Measurements from ENCODE around the gene CD14.
"Not testable (repeated sequence)": the region's sequence is repeated elsewhere in the genome, so short reads cannot be mapped to it uniquely, and the experiment has no call there.

The CD14 gene

GRCh38 chr5:140664030-140664358, 31.0 kb upstream of the CD14 start:
- Histone ChIP-seq H3K4me1 (ENCODE audit: control insufficient read depth in 1 of 2, insufficient read depth in 2 of 2, low read length in 2 of 2) (peaks cover 3 to 24% of the 10 kb centered on the region in 2 donors), H3K27me3 (ENCODE audit: low read depth, low read length) (no peaks in the 10 kb centered on the region), H3K36me3 (ENCODE audit: control insufficient read depth in 1 of 2, insufficient read depth in 2 of 2, low read length in 2 of 2) (peaks cover 47 to 64% of the 10 kb centered on the region in 2 donors)

DNA sequence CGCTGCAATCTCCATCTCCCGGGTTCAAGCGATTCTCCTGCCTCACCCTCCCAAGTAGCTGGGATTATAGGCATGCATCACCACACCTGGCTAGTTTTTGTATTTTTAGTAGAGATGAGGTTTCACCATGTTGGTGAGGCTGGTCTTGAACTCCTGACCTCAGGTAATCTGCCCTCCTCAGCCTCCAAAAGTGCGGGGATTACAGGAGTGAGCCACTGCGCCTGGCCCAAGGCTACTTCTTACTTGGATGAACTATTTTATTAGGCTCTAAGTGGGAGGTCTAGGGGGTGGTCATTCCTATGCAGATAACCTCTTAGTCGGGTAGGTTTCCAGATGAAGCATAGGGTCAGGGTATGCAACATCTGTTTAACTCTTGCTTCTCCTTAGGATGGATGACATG, 27.4 kb upstream of the CD14 start:
- not testable (repeated sequence) for H3K27ac ChIP-seq (ENCODE audit: low read length); H3K27me3 ChIP-seq (ENCODE audit: low read depth, low read length); H3K9me3 ChIP-seq (ENCODE audit: control insufficient read depth in 1 of 2, low read length in 2 of 2); H3K4me1 ChIP-seq (ENCODE audit: control insufficient read depth in 1 of 2, insufficient read depth in 2 of 2, low read length in 2 of 2); H3K4me3 ChIP-seq (ENCODE audit: low read depth in 1 of 2, low read length in 2 of 2)
- H3K36me3 ChIP-seq (ENCODE audit: control insufficient read depth in 1 of 2, insufficient read depth in 2 of 2, low read length in 2 of 2), result peaks cover 59 to 76% of the 10 kb centered on the region in 2 donors

More at GRCh38 chr5:140664030-140664358, 31.0 kb upstream of the CD14 start:
- Histone ChIP-seq H3K27ac (ENCODE audit: low read length) (peak overlapping the region; percentile 98), H3K9me3 (ENCODE audit: control insufficient read depth in 1 of 2, low read length in 2 of 2) (no peaks in the 10 kb centered on the region), H3K4me3 (ENCODE audit: low read depth in 1 of 2, low read length in 2 of 2) (peak overlapping the region; percentile 97 to 99)

GRCh38 chr5:140658870-140659269, 25.9 kb upstream of the CD14 start:
- no peaks in the 10 kb centered on the region for H3K27me3 ChIP-seq (ENCODE audit: low read depth, low read length)
- peaks cover 72 to 87% of the 10 kb centered on the region in 2 donors for H3K36me3 ChIP-seq (ENCODE audit: control insufficient read depth in 1 of 2, insufficient read depth in 2 of 2, low read length in 2 of 2)
- H3K4me3 ChIP-seq (ENCODE audit: low read depth in 1 of 2, low read length in 2 of 2), result no peak overlapping the region
- H3K27ac ChIP-seq (ENCODE audit: low read length), result no peak overlapping the region
- H3K4me1 ChIP-seq (ENCODE audit: control insufficient read depth in 1 of 2, insufficient read depth in 2 of 2, low read length in 2 of 2), result peaks cover 0 to 4% of the 10 kb centered on the region in 2 donors
- no peaks in the 10 kb centered on the region for H3K9me3 ChIP-seq (ENCODE audit: control insufficient read depth in 1 of 2, low read length in 2 of 2)

DNA sequence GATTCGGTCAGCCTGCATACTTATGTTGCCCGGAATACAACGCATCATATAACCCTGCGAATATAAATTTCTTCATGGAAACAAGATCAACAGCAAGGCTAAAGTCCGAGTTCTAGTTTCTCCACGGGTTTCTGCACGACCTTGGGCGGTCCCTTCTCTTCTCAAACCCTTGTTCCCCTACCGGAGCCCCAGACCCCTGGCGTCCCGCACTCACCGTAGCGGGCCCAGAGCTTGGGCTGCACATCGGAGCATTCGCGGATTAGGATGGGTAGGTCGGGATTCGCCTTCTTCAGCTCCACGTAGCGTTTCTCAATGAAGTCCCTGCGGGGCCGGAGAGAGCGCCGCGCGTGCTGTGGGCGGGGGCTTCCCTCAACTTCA, 14.1 kb upstream of the CD14 start:
- Histone ChIP-seq H3K4me3 (ENCODE audit: low read depth in 1 of 2, low read length in 2 of 2) (peak overlapping the region; percentile 72 to 98), H3K9me3 (ENCODE audit: control insufficient read depth in 1 of 2, low read length in 2 of 2) (no peaks in the 10 kb centered on the region), H3K27ac (ENCODE audit: low read length) (peak overlapping the region; percentile 62), H3K4me1 (ENCODE audit: control insufficient read depth in 1 of 2, insufficient read depth in 2 of 2, low read length in 2 of 2) (peaks cover 6 to 38% of the 10 kb centered on the region in 2 donors), H3K27me3 (ENCODE audit: low read depth, low read length) (no peaks in the 10 kb centered on the region), H3K36me3 (ENCODE audit: control insufficient read depth in 1 of 2, insufficient read depth in 2 of 2, low read length in 2 of 2) (peaks cover 32 to 57% of the 10 kb centered on the region in 2 donors)

- Histone ChIP-seq H3K27me3 (ENCODE audit: low read depth, low read length) (no peaks in the 10 kb centered on the region), H3K9me3 (ENCODE audit: control insufficient read depth in 1 of 2, low read length in 2 of 2) (no peaks in the 10 kb centered on the region), H3K36me3 (ENCODE audit: control insufficient read depth in 1 of 2, insufficient read depth in 2 of 2, low read length in 2 of 2) (peaks cover 21 to 31% of the 10 kb centered on the region in 2 donors), H3K27ac (ENCODE audit: low read length) (no peak overlapping the region), H3K4me3 (ENCODE audit: low read depth in 1 of 2, low read length in 2 of 2) (no peak overlapping the region), H3K4me1 (ENCODE audit: control insufficient read depth in 1 of 2, insufficient read depth in 2 of 2, low read length in 2 of 2) (peaks cover 6 to 21% of the 10 kb centered on the region in 2 donors)
These were observed 9.7 kb upstream of the CD14 start for GRCh38 chr5:140642718-140643117.

- H3K4me3 ChIP-seq (ENCODE audit: low read depth in 1 of 2, low read length in 2 of 2), result no peak overlapping the region
- H3K36me3 ChIP-seq (ENCODE audit: control insufficient read depth in 1 of 2, insufficient read depth in 2 of 2, low read length in 2 of 2), result peaks cover 21 to 31% of the 10 kb centered on the region in 2 donors
- no peak overlapping the region for H3K27ac ChIP-seq (ENCODE audit: low read length)
- no peaks in the 10 kb centered on the region for H3K27me3 ChIP-seq (ENCODE audit: low read depth, low read length)
- H3K4me1 ChIP-seq (ENCODE audit: control insufficient read depth in 1 of 2, insufficient read depth in 2 of 2, low read length in 2 of 2), result peaks cover 5 to 18% of the 10 kb centered on the region in 2 donors
- H3K9me3 ChIP-seq (ENCODE audit: control insufficient read depth in 1 of 2, low read length in 2 of 2), result no peaks in the 10 kb centered on the region
These were observed 8.7 kb upstream of the CD14 start for GRCh38 chr5:140641716-140642115.

- H3K27ac ChIP-seq (ENCODE audit: low read length), result peak within 1 kb of the TSS; percentile 92
- H3K9me3 ChIP-seq (ENCODE audit: control insufficient read depth in 1 of 2, low read length in 2 of 2), result no peaks in the 10 kb centered on the region
- H3K36me3 ChIP-seq (ENCODE audit: control insufficient read depth in 1 of 2, insufficient read depth in 2 of 2, low read length in 2 of 2), result peaks cover 10 to 18% of the 10 kb centered on the region in 2 donors
- H3K4me3 ChIP-seq (ENCODE audit: low read depth in 1 of 2, low read length in 2 of 2), result peak within 1 kb of the TSS; percentile 66 to 70
- H3K27me3 ChIP-seq (ENCODE audit: low read depth, low read length), result no peaks in the 10 kb centered on the region
- H3K4me1 ChIP-seq (ENCODE audit: control insufficient read depth in 1 of 2, insufficient read depth in 2 of 2, low read length in 2 of 2), result no peaks in the 10 kb centered on the region
These were observed 6.4 kb upstream of the CD14 start, which contains the start of gene TMCO6 for GRCh38 chr5:140639148-140639981. TMCO6 (plus strand) TSS chr5:140639451; CDS start chr5:140639528, 77 bp downstream.

DNA sequence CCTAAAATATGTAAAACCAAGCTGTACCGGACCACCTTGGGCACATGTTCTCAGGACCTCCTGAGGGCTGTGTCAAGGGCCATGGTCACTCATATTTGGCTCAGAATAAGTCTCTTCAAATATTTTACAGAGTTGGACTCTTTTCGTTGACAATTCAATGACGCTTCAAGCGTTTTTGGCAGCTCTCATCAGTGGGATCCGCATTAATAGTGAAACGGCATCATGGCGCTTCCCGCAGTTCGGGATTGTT, 5.8 kb upstream of the CD14 start:
- H3K4me3 ChIP-seq (ENCODE audit: low read depth in 1 of 2, low read length in 2 of 2), result peak overlapping the region; percentile 66 to 70
- H3K27me3 ChIP-seq (ENCODE audit: low read depth, low read length); H3K4me1 ChIP-seq (ENCODE audit: control insufficient read depth in 1 of 2, insufficient read depth in 2 of 2, low read length in 2 of 2); H3K9me3 ChIP-seq (ENCODE audit: control insufficient read depth in 1 of 2, low read length in 2 of 2): not testable (repeated sequence)
- H3K36me3 ChIP-seq (ENCODE audit: control insufficient read depth in 1 of 2, insufficient read depth in 2 of 2, low read length in 2 of 2), result peaks cover 4 to 12% of the 10 kb centered on the region in 2 donors
- peak overlapping the region; percentile 92 for H3K27ac ChIP-seq (ENCODE audit: low read length)

- peaks cover 0 to under 1% of the 10 kb centered on the region in 2 donors for H3K36me3 ChIP-seq (ENCODE audit: control insufficient read depth in 1 of 2, insufficient read depth in 2 of 2, low read length in 2 of 2)
- H3K4me1 ChIP-seq (ENCODE audit: control insufficient read depth in 1 of 2, insufficient read depth in 2 of 2, low read length in 2 of 2), result peaks cover 0 to 5% of the 10 kb centered on the region in 2 donors
- H3K9me3 ChIP-seq (ENCODE audit: control insufficient read depth in 1 of 2, low read length in 2 of 2), result no peaks in the 10 kb centered on the region
- H3K27ac ChIP-seq (ENCODE audit: low read length), result no peak overlapping the region
- H3K4me3 ChIP-seq (ENCODE audit: low read depth in 1 of 2, low read length in 2 of 2), result no peak overlapping the region
- H3K27me3 ChIP-seq (ENCODE audit: low read depth, low read length), result no peaks in the 10 kb centered on the region
These were observed 4.6 kb upstream of the CD14 start for GRCh38 chr5:140637371-140638100.

DNA sequence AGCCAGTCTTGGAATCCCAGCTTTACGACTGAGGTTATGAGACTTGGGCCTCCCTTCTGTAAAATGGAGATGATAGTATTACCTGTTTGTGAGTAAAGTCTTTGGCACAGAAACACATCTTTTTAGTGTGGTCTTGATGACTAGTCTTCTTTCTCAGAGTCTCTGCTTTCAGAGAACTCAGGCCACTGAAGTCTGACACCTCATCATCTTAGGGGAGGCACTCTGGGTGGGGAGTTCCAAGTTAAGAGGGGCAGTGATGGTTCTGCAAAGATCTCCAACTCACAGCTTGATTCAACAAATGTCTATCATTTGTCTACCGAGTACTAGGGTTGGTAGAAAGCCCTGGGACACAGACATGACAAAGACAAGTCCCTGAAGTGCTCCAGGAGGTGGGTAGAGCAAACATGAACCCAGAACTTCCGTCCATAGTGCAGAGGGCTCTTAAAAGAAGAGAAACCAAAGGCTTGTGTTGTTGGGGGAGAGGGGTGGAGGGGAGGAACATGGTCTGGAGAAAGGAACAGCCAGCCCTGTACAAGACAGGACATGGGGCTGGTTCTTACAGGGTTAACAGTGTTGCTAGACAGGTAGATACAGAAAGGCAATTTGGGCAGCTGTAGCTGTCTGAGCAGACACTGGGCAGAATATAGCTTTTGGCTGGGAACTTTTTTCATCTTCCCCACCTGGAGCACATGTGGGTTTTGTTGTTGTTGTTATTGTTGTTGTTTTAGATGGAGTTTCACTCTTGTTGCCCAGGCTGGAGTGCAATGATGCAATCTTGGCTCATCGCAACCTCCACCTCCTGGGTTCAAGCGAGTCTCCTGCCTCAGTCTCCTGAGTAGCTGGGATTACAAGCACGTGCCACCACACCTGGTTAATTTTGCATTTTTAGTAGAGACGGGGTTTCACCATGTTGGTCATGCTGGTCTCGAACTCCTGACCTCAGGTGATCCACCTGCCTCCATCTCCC, 2.6 kb upstream of the CD14 start:
- no peak overlapping the region for H3K27ac ChIP-seq (ENCODE audit: low read length)

DNA sequence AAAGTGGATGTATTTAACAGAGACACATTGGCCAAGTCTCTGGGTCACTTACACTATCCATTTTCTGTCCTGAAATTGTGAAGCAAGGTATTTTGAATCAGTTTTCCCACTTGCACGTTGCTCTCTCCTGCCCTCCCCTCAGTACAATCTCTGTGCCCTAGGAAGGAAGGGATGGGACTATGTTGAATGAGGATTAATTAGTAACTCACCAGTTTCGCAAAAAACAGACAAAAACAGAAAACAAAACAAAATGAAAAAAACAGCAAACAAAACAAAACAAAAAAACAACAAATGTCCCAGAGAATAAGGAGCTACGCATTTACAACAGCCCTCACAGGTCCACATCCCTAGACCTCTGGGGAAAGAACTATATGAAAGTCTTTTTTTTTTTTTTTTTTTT, 1.1 kb upstream of the CD14 start:
- Histone ChIP-seq H3K9me3 (ENCODE audit: control insufficient read depth in 1 of 2, low read length in 2 of 2) (no peaks in the 10 kb centered on the region), H3K4me3 (ENCODE audit: low read depth in 1 of 2, low read length in 2 of 2) (no peak overlapping the region), H3K27me3 (ENCODE audit: low read depth, low read length) (no peaks in the 10 kb centered on the region), H3K27ac (ENCODE audit: low read length) (no peak overlapping the region), H3K4me1 (ENCODE audit: control insufficient read depth in 1 of 2, insufficient read depth in 2 of 2, low read length in 2 of 2) (peaks cover 0 to 15% of the 10 kb centered on the region in 2 donors), H3K36me3 (ENCODE audit: control insufficient read depth in 1 of 2, insufficient read depth in 2 of 2, low read length in 2 of 2) (no peaks in the 10 kb centered on the region)

More for the DNA sequence above, 2.6 kb upstream of the CD14 start:
- Histone ChIP-seq H3K36me3 (ENCODE audit: control insufficient read depth in 1 of 2, insufficient read depth in 2 of 2, low read length in 2 of 2) (no peaks in the 10 kb centered on the region), H3K4me3 (ENCODE audit: low read depth in 1 of 2, low read length in 2 of 2) (no peak overlapping the region), H3K27me3 (ENCODE audit: low read depth, low read length) (no peaks in the 10 kb centered on the region), H3K4me1 (ENCODE audit: control insufficient read depth in 1 of 2, insufficient read depth in 2 of 2, low read length in 2 of 2) (peaks cover 0 to 15% of the 10 kb centered on the region in 2 donors), H3K9me3 (ENCODE audit: control insufficient read depth in 1 of 2, low read length in 2 of 2) (no peaks in the 10 kb centered on the region)

All from muscle layer of duodenum (tissue), 2 donors.